NCI-H345 treated with DMSO at 0.1 percent for 48 hours (cell line): Measurements from ENCODE around the gene PARP9.
A peak's percentile ranks its signal among the peaks of the same experiment; 100 is the strongest.
"Not testable (repeated sequence)": the region's sequence is repeated elsewhere in the genome, so short reads cannot be mapped to it uniquely, and the experiment has no call there.

Experiments
- DNase-seq: peaks from one replicate; lab custom pipeline; 2025; ENCODE audit not compliant: unreplicated experiment; lab: John Stamatoyannopoulos, UW

Gene PARP9

GRCh38 chr3:122576174-122576940, 12.3 kb upstream of the PARP9 start:
- no peak for DNase-seq

GRCh38 chr3:122572940-122573412, 8.9 kb upstream of the PARP9 start:
- no peak for DNase-seq

- no peak for DNase-seq
Observed at GRCh38 chr3:122568755-122569154, 4.7 kb upstream of the PARP9 start.

- not testable (repeated sequence) for DNase-seq
Observed at GRCh38 chr3:122568131-122568530, 4.0 kb upstream of the PARP9 start.

GRCh38 chr3:122563717-122564025, 429 bp downstream of the PARP9 start:
- DNase-seq: no peak

- DNase-seq: no peak
Observed at GRCh38 chr3:122562923-122563716, 980 bp downstream of the PARP9 start.

GRCh38 chr3:122560680-122561079, 3.4 kb downstream of the PARP9 start:
- DNase-seq: peak; percentile 5

GRCh38 chr3:122559906-122560305, 4.2 kb downstream of the PARP9 start:
- DNase-seq: no peak

- no peak for DNase-seq
Observed at GRCh38 chr3:122558605-122559004, 5.5 kb downstream of the PARP9 start.

GRCh38 chr3:122557356-122557755, 6.7 kb downstream of the PARP9 start:
- DNase-seq: no peak

GRCh38 chr3:122555275-122556071, 8.6 kb downstream of the PARP9 start:
- DNase-seq: no peak

GRCh38 chr3:122553171-122553570, 10.9 kb downstream of the PARP9 start:
- DNase-seq: no peak

GRCh38 chr3:122548619-122549018, 15.5 kb downstream of the PARP9 start:
- no peak for DNase-seq

GRCh38 chr3:122548076-122548475, 16.0 kb downstream of the PARP9 start:
- no peak for DNase-seq

GRCh38 chr3:122546151-122546550, 17.9 kb downstream of the PARP9 start:
- DNase-seq: no peak

- no peak for DNase-seq
Observed at GRCh38 chr3:122538956-122539490, 25.1 kb downstream of the PARP9 start.

GRCh38 chr3:122536632-122537001, 27.5 kb downstream of the PARP9 start:
- DNase-seq: no peak

GRCh38 chr3:122535964-122536631, 28.0 kb downstream of the PARP9 start:
- DNase-seq: no peak

- DNase-seq: no peak
Observed at GRCh38 chr3:122533931-122534334, 30.2 kb downstream of the PARP9 start.

GRCh38 chr3:122533480-122533879, 30.6 kb downstream of the PARP9 start:
- DNase-seq: no peak

GRCh38 chr3:122530164-122530563, 33.9 kb downstream of the PARP9 start:
- no peak for DNase-seq
